Measurements from ENCODE around the gene NUFIP1. TPM values are rescaled to one million over a fixed set of nuclear protein-coding genes. Genes with fewer than 3 reads are reported as not detected.
"Not testable (repeated sequence)": the region's sequence is repeated elsewhere in the genome, so short reads cannot be mapped to it uniquely, and the experiment has no call there.

The NUFIP1 gene
- total RNA-seq, 1 experiment from 2014 or later: 7.3 TPM

DNA sequence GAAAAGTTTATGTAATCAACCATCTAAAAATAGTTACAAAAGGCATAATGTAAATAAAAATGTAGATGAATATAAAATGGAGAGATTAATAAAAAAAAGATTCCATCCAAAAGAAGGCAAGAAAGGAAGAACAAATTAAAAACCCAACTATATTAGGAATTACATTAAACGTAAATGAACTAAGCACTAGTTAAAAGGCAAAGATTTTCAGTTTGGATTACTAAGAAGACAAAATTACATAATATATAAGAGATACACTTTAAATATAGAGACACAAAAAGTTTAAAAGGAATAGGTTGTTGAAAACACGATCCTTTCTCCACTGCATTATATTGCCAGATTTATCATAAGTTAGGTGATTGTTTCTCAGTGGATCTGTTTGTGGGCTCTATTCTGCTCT lies 27.3 kb downstream of the NUFIP1 start:
- H3K4me2 ChIP-seq (ENCODE audit: low read depth, low read length, poor library complexity, severe bottlenecking): no peak overlapping the region
- no peak overlapping the region for H2AFZ ChIP-seq (ENCODE audit: low read length)
- peaks cover 61% of the 10 kb centered on the region for H3K36me3 ChIP-seq (ENCODE audit: insufficient read depth, low read length)
- H4K20me1 ChIP-seq (ENCODE audit: insufficient read depth, low read depth, low read length): no peaks in the 10 kb centered on the region
- H3K4me3 ChIP-seq (ENCODE audit: low read length): no peak overlapping the region
- no peaks in the 10 kb centered on the region for H3K27me3 ChIP-seq (ENCODE audit: low read length)
- peaks cover 14% of the 10 kb centered on the region; the same call in 1 of the 2 replicates for H3K9me3 ChIP-seq (ENCODE audit: low read length)
- no peak for DNase-seq
- H3K79me2 ChIP-seq (ENCODE audit: low read length): 0 out of 2 replicates have a peak, but pooled peaks cover 3% of the 10 kb centered on the region
- H3K9me2 ChIP-seq (replicated peaks; ENCODE audit: insufficient read depth, low read length): no peaks in the 10 kb centered on the region
- no peak overlapping the region for H3K9ac ChIP-seq (ENCODE audit: low read length)
- H3K27ac ChIP-seq (ENCODE audit: low read length): no peak overlapping the region
- H3K4me1 ChIP-seq (ENCODE audit: low read length): no peaks in the 10 kb centered on the region

DNA sequence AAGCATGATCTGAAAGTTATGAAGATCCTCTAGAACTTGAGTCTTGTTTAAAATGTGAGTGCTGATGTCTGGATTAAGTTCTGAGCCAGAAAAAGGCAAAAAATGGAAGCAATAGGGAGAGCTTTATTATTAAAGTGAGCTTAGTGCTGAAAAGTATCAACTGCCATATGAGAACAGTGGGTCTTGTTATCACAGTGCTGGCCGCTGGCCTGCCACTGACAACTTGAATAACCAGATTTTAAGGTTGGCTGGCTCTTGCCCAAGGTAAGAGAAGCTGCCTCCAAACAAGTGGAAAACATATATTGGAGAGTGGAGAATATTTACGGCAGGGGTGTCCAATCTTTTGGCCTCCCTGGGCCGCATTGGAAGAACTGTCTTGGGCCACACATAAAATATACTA lies 33.9 kb downstream of the NUFIP1 start:
- Histone ChIP-seq H3K9me2 (replicated peaks; ENCODE audit: insufficient read depth, low read length) (no peaks in the 10 kb centered on the region), H3K36me3 (ENCODE audit: insufficient read depth, low read length) (peaks cover 15% of the 10 kb centered on the region; the same call in 1 of the 2 replicates), H3K9me3 (ENCODE audit: low read length) (no peaks in the 10 kb centered on the region), H3K4me1 (ENCODE audit: low read length) (peaks cover 7% of the 10 kb centered on the region), H4K20me1 (ENCODE audit: insufficient read depth, low read depth, low read length) (no peaks in the 10 kb centered on the region), H3K79me2 (ENCODE audit: low read length) (peaks cover 25% of the 10 kb centered on the region), H3K9ac (ENCODE audit: low read length) (no peak overlapping the region), H3K27ac (ENCODE audit: low read length) (no peak overlapping the region), H2AFZ (ENCODE audit: low read length) (no peak overlapping the region), H3K4me3 (ENCODE audit: low read length) (no peak overlapping the region), H3K4me2 (ENCODE audit: low read depth, low read length, poor library complexity, severe bottlenecking) (no peak overlapping the region), H3K27me3 (ENCODE audit: low read length) (no peaks in the 10 kb centered on the region)
- no peak for DNase-seq

DNA sequence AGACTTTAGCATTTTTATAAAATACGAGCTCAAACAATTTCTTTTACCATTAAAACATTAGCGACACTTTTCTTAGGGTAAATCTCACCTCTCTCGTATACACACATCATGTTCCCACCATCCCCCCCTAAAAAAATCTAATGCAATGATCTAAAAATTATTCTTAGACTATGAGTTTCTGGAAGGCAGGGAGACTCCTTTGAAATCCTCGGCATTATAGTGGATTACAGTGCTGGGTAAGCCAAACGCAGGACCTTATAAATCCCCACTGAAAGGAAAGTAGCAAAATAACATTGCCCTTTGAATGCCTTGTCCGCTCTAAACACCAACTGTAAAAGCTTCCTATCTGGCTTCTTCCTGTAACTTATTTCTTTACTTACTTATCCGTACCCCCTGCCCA lies 35.0 kb downstream of the NUFIP1 start:
- no peak for DNase-seq
- no peak overlapping the region for H3K9ac ChIP-seq (ENCODE audit: low read length)
- no peaks in the 10 kb centered on the region for H3K9me2 ChIP-seq (replicated peaks; ENCODE audit: insufficient read depth, low read length)
- no peaks in the 10 kb centered on the region for H3K27me3 ChIP-seq (ENCODE audit: low read length)
- H3K79me2 ChIP-seq (ENCODE audit: low read length): peaks cover 25% of the 10 kb centered on the region
- no peak overlapping the region for H3K4me3 ChIP-seq (ENCODE audit: low read length)
- H3K4me1 ChIP-seq (ENCODE audit: low read length): peaks cover 14% of the 10 kb centered on the region
- H3K36me3 ChIP-seq (ENCODE audit: insufficient read depth, low read length): peaks cover 20% of the 10 kb centered on the region; the same call in 1 of the 2 replicates
- H3K27ac ChIP-seq (ENCODE audit: low read length): no peak overlapping the region
- H3K9me3 ChIP-seq (ENCODE audit: low read length): no peaks in the 10 kb centered on the region
- no peak overlapping the region for H3K4me2 ChIP-seq (ENCODE audit: low read depth, low read length, poor library complexity, severe bottlenecking)
- H2AFZ ChIP-seq (ENCODE audit: low read length): no peak overlapping the region
- H4K20me1 ChIP-seq (ENCODE audit: insufficient read depth, low read depth, low read length): no peaks in the 10 kb centered on the region

DNA sequence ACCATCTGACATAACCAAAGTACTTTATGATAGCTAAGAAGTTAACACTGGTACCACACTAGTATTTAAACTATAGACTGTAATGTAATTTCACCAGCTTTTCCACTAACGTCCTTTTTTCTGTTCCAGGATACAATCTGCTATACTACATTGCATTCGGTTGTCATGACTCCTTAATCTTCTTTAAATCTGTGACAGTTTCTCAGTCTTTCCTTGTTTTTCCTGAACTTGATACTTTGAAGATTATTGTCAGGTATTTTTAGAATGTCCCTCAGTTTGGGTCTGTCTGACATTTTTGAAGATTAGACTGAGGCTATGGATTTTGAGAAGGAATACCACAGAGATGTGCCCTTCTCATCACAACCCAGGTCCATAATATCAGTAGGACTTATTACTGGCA lies 36.6 kb downstream of the NUFIP1 start:
- Histone ChIP-seq H3K36me3 (ENCODE audit: insufficient read depth, low read length) (peaks cover 11% of the 10 kb centered on the region; the same call in 1 of the 2 replicates), H4K20me1 (ENCODE audit: insufficient read depth, low read depth, low read length) (no peaks in the 10 kb centered on the region), H3K4me2 (ENCODE audit: low read depth, low read length, poor library complexity, severe bottlenecking) (no peak overlapping the region), H3K9me3 (ENCODE audit: low read length) (no peaks in the 10 kb centered on the region), H2AFZ (ENCODE audit: low read length) (no peak overlapping the region), H3K27me3 (ENCODE audit: low read length) (no peaks in the 10 kb centered on the region), H3K9ac (ENCODE audit: low read length) (no peak overlapping the region), H3K4me3 (ENCODE audit: low read length) (no peak overlapping the region), H3K79me2 (ENCODE audit: low read length) (peaks cover 25% of the 10 kb centered on the region), H3K27ac (ENCODE audit: low read length) (no peak overlapping the region), H3K4me1 (ENCODE audit: low read length) (peaks cover 14% of the 10 kb centered on the region), H3K9me2 (replicated peaks; ENCODE audit: insufficient read depth, low read length) (no peaks in the 10 kb centered on the region)
- DNase-seq: no peak

DNA sequence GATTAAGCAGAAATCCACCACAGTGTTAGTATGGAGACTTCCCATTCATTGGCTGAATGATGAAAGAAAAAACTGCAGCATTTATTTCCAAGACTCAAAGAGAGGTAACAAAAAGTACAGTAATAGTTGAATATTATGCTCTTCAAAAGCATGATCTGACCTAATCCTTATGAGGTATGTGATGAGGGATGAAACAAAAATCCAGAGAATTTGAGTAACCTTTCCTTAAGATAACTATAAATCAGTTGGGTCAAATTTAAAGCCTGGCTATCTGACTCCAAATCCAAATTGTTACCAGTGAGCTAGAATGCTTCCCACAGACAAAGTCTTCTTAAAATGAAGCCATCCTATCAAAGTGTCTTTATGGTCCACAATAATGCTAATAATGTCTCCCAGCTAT lies 38.1 kb downstream of the NUFIP1 start:
- no peak overlapping the region for H3K9ac ChIP-seq (ENCODE audit: low read length)
- no peaks in the 10 kb centered on the region for H3K9me2 ChIP-seq (replicated peaks; ENCODE audit: insufficient read depth, low read length)
- H3K4me2 ChIP-seq (ENCODE audit: low read depth, low read length, poor library complexity, severe bottlenecking): no peak overlapping the region
- H2AFZ ChIP-seq (ENCODE audit: low read length): no peak overlapping the region
- no peaks in the 10 kb centered on the region for H3K9me3 ChIP-seq (ENCODE audit: low read length)
- H3K79me2 ChIP-seq (ENCODE audit: low read length): peaks cover 25% of the 10 kb centered on the region
- no peak overlapping the region for H3K4me3 ChIP-seq (ENCODE audit: low read length)
- no peak for DNase-seq
- H3K27ac ChIP-seq (ENCODE audit: low read length): no peak overlapping the region
- H4K20me1 ChIP-seq (ENCODE audit: insufficient read depth, low read depth, low read length): no peaks in the 10 kb centered on the region
- peaks cover 14% of the 10 kb centered on the region for H3K4me1 ChIP-seq (ENCODE audit: low read length)
- peaks cover 11% of the 10 kb centered on the region; the same call in 1 of the 2 replicates for H3K36me3 ChIP-seq (ENCODE audit: insufficient read depth, low read length)
- no peaks in the 10 kb centered on the region for H3K27me3 ChIP-seq (ENCODE audit: low read length)

DNA sequence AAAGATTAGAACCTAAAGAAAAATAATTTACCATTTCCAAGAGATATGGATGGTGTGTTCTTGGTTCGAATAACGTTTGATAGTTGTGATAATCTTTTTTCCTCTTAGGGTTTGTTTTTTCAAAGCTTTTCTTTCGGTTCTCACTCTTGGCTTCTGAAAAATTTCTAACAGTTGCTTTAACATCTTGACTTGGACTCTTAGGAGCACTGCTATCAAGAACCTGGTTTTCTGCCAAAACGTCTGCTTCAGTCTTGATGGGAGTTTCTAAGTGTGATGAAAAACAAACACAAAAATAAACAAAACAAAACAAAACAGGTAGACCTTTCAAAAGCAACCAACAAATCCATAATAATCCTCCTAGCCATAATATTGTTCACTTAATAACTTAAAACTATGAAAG lies 45.9 kb downstream of the NUFIP1 start:
- not testable (repeated sequence) for H2AFZ ChIP-seq (ENCODE audit: low read length)

DNA sequence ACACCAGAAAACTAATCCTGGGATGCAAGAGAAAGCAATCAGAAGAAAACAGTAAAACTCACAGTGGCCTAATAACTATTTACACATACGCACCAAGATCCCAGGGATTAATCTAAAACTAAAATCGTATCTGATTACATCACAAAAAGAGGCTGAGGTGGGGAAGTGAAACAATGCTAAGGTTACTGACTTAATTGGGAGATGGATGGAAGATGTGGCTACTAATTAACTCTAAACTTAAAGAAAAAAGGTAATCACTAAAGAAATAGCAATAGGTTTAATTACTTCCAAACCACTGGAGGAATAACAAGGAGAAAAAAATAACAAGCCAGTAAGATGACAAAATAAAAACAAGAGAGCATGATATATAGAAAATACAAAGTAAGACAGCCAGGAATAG lies 50.4 kb downstream of the NUFIP1 start:
- no peaks in the 10 kb centered on the region for H3K27me3 ChIP-seq (ENCODE audit: low read length)
- H3K4me2 ChIP-seq (ENCODE audit: low read depth, low read length, poor library complexity, severe bottlenecking): no peak overlapping the region
- no peaks in the 10 kb centered on the region for H4K20me1 ChIP-seq (ENCODE audit: insufficient read depth, low read depth, low read length)
- H3K27ac ChIP-seq (ENCODE audit: low read length): no peak overlapping the region
- H3K9ac ChIP-seq (ENCODE audit: low read length): no peak overlapping the region
- no peak overlapping the region for H2AFZ ChIP-seq (ENCODE audit: low read length)
- H3K9me2 ChIP-seq (replicated peaks; ENCODE audit: insufficient read depth, low read length): no peaks in the 10 kb centered on the region
- peaks cover 10% of the 10 kb centered on the region for H3K4me1 ChIP-seq (ENCODE audit: low read length)
- peaks cover 5% of the 10 kb centered on the region; the same call in 1 of the 2 replicates for H3K36me3 ChIP-seq (ENCODE audit: insufficient read depth, low read length)
- H3K79me2 ChIP-seq (ENCODE audit: low read length): no peaks in the 10 kb centered on the region
- no peaks in the 10 kb centered on the region for H3K9me3 ChIP-seq (ENCODE audit: low read length)
- no peak overlapping the region for H3K4me3 ChIP-seq (ENCODE audit: low read length)
- peak; percentile 51 for DNase-seq

More for the DNA sequence above, 45.9 kb downstream of the NUFIP1 start:
- DNase-seq; H3K4me3 ChIP-seq (ENCODE audit: low read length); H3K27me3 ChIP-seq (ENCODE audit: low read length); H3K36me3 ChIP-seq (ENCODE audit: insufficient read depth, low read length); H3K4me2 ChIP-seq (ENCODE audit: low read depth, low read length, poor library complexity, severe bottlenecking); H4K20me1 ChIP-seq (ENCODE audit: insufficient read depth, low read depth, low read length); H3K9me3 ChIP-seq (ENCODE audit: low read length); H3K27ac ChIP-seq (ENCODE audit: low read length); H3K9me2 ChIP-seq (replicated peaks; ENCODE audit: insufficient read depth, low read length); H3K9ac ChIP-seq (ENCODE audit: low read length); H3K79me2 ChIP-seq (ENCODE audit: low read length): not testable (repeated sequence)
- peaks cover 10% of the 10 kb centered on the region for H3K4me1 ChIP-seq (ENCODE audit: low read length)

DNA sequence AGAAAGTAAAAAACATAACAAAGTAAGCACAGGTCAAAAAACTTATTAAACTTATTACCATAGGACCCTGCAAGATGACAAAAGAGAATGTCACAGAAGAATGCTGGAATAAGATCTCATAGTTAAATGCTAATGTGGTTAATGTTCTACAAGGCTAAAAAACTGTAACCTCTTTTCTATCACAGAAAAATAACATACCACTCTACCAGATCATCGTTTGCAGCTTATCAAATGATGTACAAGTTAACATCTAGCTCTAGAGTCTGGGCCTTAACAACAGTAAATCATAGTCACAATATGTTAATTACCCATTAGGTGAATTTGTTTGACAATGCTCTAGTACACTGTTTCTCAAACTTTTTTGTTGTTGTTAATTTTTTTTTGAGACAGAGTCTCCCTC lies 53.0 kb downstream of the NUFIP1 start:
- peaks cover 10% of the 10 kb centered on the region for H3K4me1 ChIP-seq (ENCODE audit: low read length)
- no peaks in the 10 kb centered on the region for H3K27me3 ChIP-seq (ENCODE audit: low read length)
- no peak overlapping the region for H3K4me2 ChIP-seq (ENCODE audit: low read depth, low read length, poor library complexity, severe bottlenecking)
- H3K9me3 ChIP-seq (ENCODE audit: low read length): no peaks in the 10 kb centered on the region
- no peak overlapping the region for H3K27ac ChIP-seq (ENCODE audit: low read length)
- H2AFZ ChIP-seq (ENCODE audit: low read length): no peak overlapping the region
- H3K4me3 ChIP-seq (ENCODE audit: low read length): no peak overlapping the region
- no peaks in the 10 kb centered on the region for H3K79me2 ChIP-seq (ENCODE audit: low read length)
- H3K36me3 ChIP-seq (ENCODE audit: insufficient read depth, low read length): no peaks in the 10 kb centered on the region
- H3K9ac ChIP-seq (ENCODE audit: low read length): no peak overlapping the region
- no peak for DNase-seq
- H4K20me1 ChIP-seq (ENCODE audit: insufficient read depth, low read depth, low read length): no peaks in the 10 kb centered on the region
- H3K9me2 ChIP-seq (replicated peaks; ENCODE audit: insufficient read depth, low read length): no peaks in the 10 kb centered on the region

DNA sequence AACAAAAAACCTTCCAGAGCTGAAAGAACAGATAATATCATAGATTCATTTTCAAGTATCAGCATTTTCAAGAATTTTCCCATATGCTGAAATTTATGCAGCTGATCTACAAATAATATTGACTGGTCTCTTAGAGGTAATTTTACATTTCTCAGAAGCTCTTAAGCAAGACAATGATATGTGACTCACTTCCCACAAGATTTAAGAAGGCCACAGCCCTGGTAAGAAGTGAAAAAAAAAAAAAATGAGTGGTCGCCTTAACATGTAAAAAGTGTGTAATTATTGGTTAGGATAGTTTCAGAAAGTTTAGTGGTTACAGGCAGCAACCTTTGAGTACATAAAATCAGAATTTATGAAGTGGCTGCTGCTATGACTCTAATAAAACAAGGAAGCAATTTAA lies 54.5 kb downstream of the NUFIP1 start:
- peaks cover 10% of the 10 kb centered on the region for H3K4me1 ChIP-seq (ENCODE audit: low read length)
- H3K4me2 ChIP-seq (ENCODE audit: low read depth, low read length, poor library complexity, severe bottlenecking): no peak overlapping the region
- no peak overlapping the region for H3K9ac ChIP-seq (ENCODE audit: low read length)

More for the DNA sequence above, 54.5 kb downstream of the NUFIP1 start:
- no peak overlapping the region for H2AFZ ChIP-seq (ENCODE audit: low read length)
- no peaks in the 10 kb centered on the region for H3K9me3 ChIP-seq (ENCODE audit: low read length)
- H3K4me3 ChIP-seq (ENCODE audit: low read length): no peak overlapping the region
- no peaks in the 10 kb centered on the region for H3K9me2 ChIP-seq (replicated peaks; ENCODE audit: insufficient read depth, low read length)
- no peak overlapping the region for H3K27ac ChIP-seq (ENCODE audit: low read length)
- H3K36me3 ChIP-seq (ENCODE audit: insufficient read depth, low read length): no peaks in the 10 kb centered on the region
- no peaks in the 10 kb centered on the region for H3K27me3 ChIP-seq (ENCODE audit: low read length)
- no peak for DNase-seq
- no peaks in the 10 kb centered on the region for H3K79me2 ChIP-seq (ENCODE audit: low read length)
- no peaks in the 10 kb centered on the region for H4K20me1 ChIP-seq (ENCODE audit: insufficient read depth, low read depth, low read length)

All from Karpas-422 (cell line).